ENCODE results near the gene PEX13.
A peak's percentile ranks its signal among the peaks of the same experiment; 100 is the strongest.
"Not testable (repeated sequence)": the region's sequence is repeated elsewhere in the genome, so short reads cannot be mapped to it uniquely, and the experiment has no call there.

The PEX13 gene

DNA sequence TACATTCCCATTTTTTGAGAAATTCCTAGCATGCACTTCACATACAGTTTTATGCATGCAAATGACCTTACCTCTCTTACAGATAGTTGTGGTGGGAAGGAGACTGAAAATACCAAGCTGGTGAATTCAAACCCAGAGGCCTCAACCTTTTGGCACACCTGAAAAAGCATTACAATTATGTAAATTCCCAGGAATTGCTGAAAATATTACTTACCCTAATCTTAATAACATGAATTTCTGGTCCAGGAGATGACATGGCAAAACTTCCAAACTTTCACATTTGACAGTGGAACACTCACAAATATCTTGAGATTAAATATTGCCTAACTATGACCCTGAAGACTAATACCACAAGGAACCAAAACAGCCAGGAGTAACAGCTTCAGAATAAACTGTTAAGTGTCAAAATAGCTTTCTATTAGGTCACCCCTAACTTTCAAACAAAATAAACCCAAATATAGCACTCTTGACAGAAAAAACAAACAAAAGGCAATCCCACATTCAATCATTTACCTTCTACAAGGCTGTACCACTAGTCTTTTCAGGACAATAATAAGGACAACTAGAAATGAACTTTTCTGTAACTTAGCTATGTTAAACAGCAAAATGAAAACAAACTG is 10.9 kb upstream of the PEX13 start:
- Histone ChIP-seq H3K27me3 (ENCODE audit: control insufficient read depth, insufficient read depth, low read length) (no peaks in the 10 kb centered on the region), H3K9me3 (ENCODE audit: control insufficient read depth, insufficient read depth, low read length) (no peaks in the 10 kb centered on the region), H3K4me1 (ENCODE audit: control insufficient read depth, insufficient read depth, low read length) (no peaks in the 10 kb centered on the region), H3K4me3 (ENCODE audit: low read length) (no peak overlapping the region), H3K27ac (ENCODE audit: low read length) (no peak overlapping the region), H3K36me3 (ENCODE audit: control insufficient read depth, insufficient read depth, low read length) (no peaks in the 10 kb centered on the region)
- DNase-seq (ENCODE audit: low read depth, low spot score): no peak

GRCh38 chr2:61009355-61009754 is 8.2 kb upstream of the PEX13 start:
- Histone ChIP-seq H3K4me1 (ENCODE audit: control insufficient read depth, insufficient read depth, low read length) (no peaks in the 10 kb centered on the region), H3K4me3 (ENCODE audit: low read length) (no peak overlapping the region), H3K27ac (ENCODE audit: low read length) (no peak overlapping the region), H3K27me3 (ENCODE audit: control insufficient read depth, insufficient read depth, low read length) (no peaks in the 10 kb centered on the region), H3K36me3 (ENCODE audit: control insufficient read depth, insufficient read depth, low read length) (no peaks in the 10 kb centered on the region), H3K9me3 (ENCODE audit: control insufficient read depth, insufficient read depth, low read length) (no peaks in the 10 kb centered on the region)
- no peak for DNase-seq (ENCODE audit: low read depth, low spot score)

- Histone ChIP-seq H3K9me3 (ENCODE audit: control insufficient read depth, insufficient read depth, low read length) (no peaks in the 10 kb centered on the region), H3K27me3 (ENCODE audit: control insufficient read depth, insufficient read depth, low read length) (no peaks in the 10 kb centered on the region), H3K4me1 (ENCODE audit: control insufficient read depth, insufficient read depth, low read length) (no peaks in the 10 kb centered on the region), H3K4me3 (ENCODE audit: low read length) (no peak overlapping the region), H3K36me3 (ENCODE audit: control insufficient read depth, insufficient read depth, low read length) (no peaks in the 10 kb centered on the region), H3K27ac (ENCODE audit: low read length) (no peak overlapping the region)
- DNase-seq (ENCODE audit: low read depth, low spot score): no peak
- no CpG with 5 or more reads among the region's 1 CpG for WGBS (ENCODE audit: insufficient coverage, insufficient read length)
Observed at GRCh38 chr2:61011678-61012077, 5.8 kb upstream of the PEX13 start.

GRCh38 chr2:61012303-61012702 is 5.2 kb upstream of the PEX13 start:
- DNase-seq (ENCODE audit: low read depth, low spot score): not testable (repeated sequence)

DNA sequence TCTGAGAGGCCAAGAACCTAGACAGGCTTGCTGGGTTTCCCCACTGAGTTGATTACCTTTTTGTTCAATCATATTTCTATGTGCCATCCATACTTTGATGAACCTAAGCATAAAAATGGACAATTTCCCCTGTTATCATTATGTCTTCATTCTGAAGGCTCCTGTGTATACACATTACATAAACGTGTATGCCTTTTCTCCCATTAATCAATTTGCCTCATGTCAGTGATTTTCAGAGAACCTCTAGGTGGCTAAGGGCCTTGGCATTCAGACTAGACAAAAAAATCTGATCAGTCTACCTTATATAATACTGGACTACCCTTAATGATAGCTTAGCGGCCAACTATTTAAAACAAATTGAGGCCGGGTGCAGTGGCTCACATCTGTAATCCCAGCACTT is 4.1 kb upstream of the PEX13 start:
- H3K27me3 ChIP-seq (ENCODE audit: control insufficient read depth, insufficient read depth, low read length): no peaks in the 10 kb centered on the region
- H3K4me1 ChIP-seq (ENCODE audit: control insufficient read depth, insufficient read depth, low read length): no peaks in the 10 kb centered on the region
- no peak overlapping the region for H3K4me3 ChIP-seq (ENCODE audit: low read length)
- H3K9me3 ChIP-seq (ENCODE audit: control insufficient read depth, insufficient read depth, low read length): no peaks in the 10 kb centered on the region
- WGBS (ENCODE audit: insufficient coverage, insufficient read length): no CpG with 5 or more reads among the region's 3 CpGs
- H3K27ac ChIP-seq (ENCODE audit: low read length): no peak overlapping the region
- H3K36me3 ChIP-seq (ENCODE audit: control insufficient read depth, insufficient read depth, low read length): no peaks in the 10 kb centered on the region
- DNase-seq (ENCODE audit: low read depth, low spot score): no peak

More at GRCh38 chr2:61012303-61012702, 5.2 kb upstream of the PEX13 start:
- not testable (repeated sequence) for H3K9me3 ChIP-seq (ENCODE audit: control insufficient read depth, insufficient read depth, low read length); H3K27me3 ChIP-seq (ENCODE audit: control insufficient read depth, insufficient read depth, low read length); H3K36me3 ChIP-seq (ENCODE audit: control insufficient read depth, insufficient read depth, low read length); H3K4me1 ChIP-seq (ENCODE audit: control insufficient read depth, insufficient read depth, low read length); H3K4me3 ChIP-seq (ENCODE audit: low read length); H3K27ac ChIP-seq (ENCODE audit: low read length)
- WGBS (ENCODE audit: insufficient coverage, insufficient read length): no CpG with 5 or more reads among the region's 2 CpGs

GRCh38 chr2:61014763-61015162 is 2.8 kb upstream of the PEX13 start:
- no peak overlapping the region for H3K27ac ChIP-seq (ENCODE audit: low read length)
- no peak for DNase-seq (ENCODE audit: low read depth, low spot score)
- WGBS (ENCODE audit: insufficient coverage, insufficient read length): no CpG with 5 or more reads among the region's 3 CpGs

GRCh38 chr2:61015976-61016375 is 1.5 kb upstream of the PEX13 start:
- Histone ChIP-seq H3K9me3 (ENCODE audit: control insufficient read depth, insufficient read depth, low read length) (no peaks in the 10 kb centered on the region), H3K27me3 (ENCODE audit: control insufficient read depth, insufficient read depth, low read length) (no peaks in the 10 kb centered on the region), H3K4me1 (ENCODE audit: control insufficient read depth, insufficient read depth, low read length) (no peaks in the 10 kb centered on the region), H3K4me3 (ENCODE audit: low read length) (no peak overlapping the region; the same call in 1 of the 2 replicates), H3K36me3 (ENCODE audit: control insufficient read depth, insufficient read depth, low read length) (no peaks in the 10 kb centered on the region), H3K27ac (ENCODE audit: low read length) (no peak overlapping the region)
- no peak for DNase-seq (ENCODE audit: low read depth, low spot score)
- no CpG with 5 or more reads among the region's 2 CpGs for WGBS (ENCODE audit: insufficient coverage, insufficient read length)

More at GRCh38 chr2:61014763-61015162, 2.8 kb upstream of the PEX13 start:
- no peaks in the 10 kb centered on the region for H3K27me3 ChIP-seq (ENCODE audit: control insufficient read depth, insufficient read depth, low read length)
- H3K4me1 ChIP-seq (ENCODE audit: control insufficient read depth, insufficient read depth, low read length): no peaks in the 10 kb centered on the region
- H3K9me3 ChIP-seq (ENCODE audit: control insufficient read depth, insufficient read depth, low read length): no peaks in the 10 kb centered on the region
- no peak overlapping the region for H3K4me3 ChIP-seq (ENCODE audit: low read length)
- no peaks in the 10 kb centered on the region for H3K36me3 ChIP-seq (ENCODE audit: control insufficient read depth, insufficient read depth, low read length)

DNA sequence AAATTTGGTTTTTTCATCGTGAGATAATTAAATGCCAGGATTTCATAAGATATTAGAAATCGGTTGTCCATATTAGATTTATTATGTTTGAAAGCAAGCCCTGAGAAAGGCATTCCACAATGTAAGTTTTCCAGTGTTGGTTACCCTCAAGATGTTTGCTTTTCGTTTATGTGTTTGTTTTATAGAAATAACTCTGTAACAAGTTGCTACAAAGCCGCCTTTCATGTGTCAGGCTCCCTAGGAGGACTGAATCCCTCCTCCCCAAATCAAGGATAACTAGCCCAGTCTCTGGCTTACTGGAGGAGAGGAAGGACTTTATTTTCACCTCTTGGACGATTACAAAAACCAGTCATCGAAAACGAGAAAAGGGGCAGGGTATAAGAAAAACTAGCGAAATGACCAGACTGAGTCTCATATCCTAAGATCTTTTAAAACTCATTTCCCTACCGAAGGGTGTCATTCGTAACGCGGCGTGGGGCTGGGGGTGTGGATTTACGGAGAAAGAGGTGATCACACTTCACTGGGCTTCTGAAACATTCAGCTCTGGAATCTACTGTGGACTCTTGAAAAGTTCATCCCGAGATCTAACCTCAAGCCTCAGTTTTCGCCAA is 1.0 kb upstream of the PEX13 start:
- no CpG with 5 or more reads among the region's 16 CpGs for WGBS (ENCODE audit: insufficient coverage, insufficient read length)
- Histone ChIP-seq H3K4me3 (ENCODE audit: low read length) (peak overlapping the region; percentile 77), H3K4me1 (ENCODE audit: control insufficient read depth, insufficient read depth, low read length) (no peaks in the 10 kb centered on the region), H3K36me3 (ENCODE audit: control insufficient read depth, insufficient read depth, low read length) (no peaks in the 10 kb centered on the region), H3K9me3 (ENCODE audit: control insufficient read depth, insufficient read depth, low read length) (no peaks in the 10 kb centered on the region), H3K27me3 (ENCODE audit: control insufficient read depth, insufficient read depth, low read length) (no peaks in the 10 kb centered on the region), H3K27ac (ENCODE audit: low read length) (peak overlapping the region; percentile 28)
- DNase-seq (ENCODE audit: low read depth, low spot score): no peak

- Histone ChIP-seq H3K27ac (ENCODE audit: low read length) (peak overlapping the region; percentile 28), H3K27me3 (ENCODE audit: control insufficient read depth, insufficient read depth, low read length) (no peaks in the 10 kb centered on the region), H3K4me3 (ENCODE audit: low read length) (peak overlapping the region; percentile 77), H3K9me3 (ENCODE audit: control insufficient read depth, insufficient read depth, low read length) (no peaks in the 10 kb centered on the region), H3K4me1 (ENCODE audit: control insufficient read depth, insufficient read depth, low read length) (no peaks in the 10 kb centered on the region), H3K36me3 (ENCODE audit: control insufficient read depth, insufficient read depth, low read length) (no peaks in the 10 kb centered on the region)
- DNase-seq (ENCODE audit: low read depth, low spot score): peak; percentile 54
- WGBS (ENCODE audit: insufficient coverage, insufficient read length): no CpG with 5 or more reads among the region's 27 CpGs
Observed at GRCh38 chr2:61017003-61017555, 441 bp upstream of the PEX13 start.

- H3K36me3 ChIP-seq (ENCODE audit: control insufficient read depth, insufficient read depth, low read length): no peaks in the 10 kb centered on the region
- no peak for DNase-seq (ENCODE audit: low read depth, low spot score)
- H3K4me3 ChIP-seq (ENCODE audit: low read length): peak overlapping the region; percentile 77; the same call in 1 of the 2 replicates
- no peaks in the 10 kb centered on the region for H3K27me3 ChIP-seq (ENCODE audit: control insufficient read depth, insufficient read depth, low read length)
- H3K9me3 ChIP-seq (ENCODE audit: control insufficient read depth, insufficient read depth, low read length): no peaks in the 10 kb centered on the region
- no peak overlapping the region for H3K27ac ChIP-seq (ENCODE audit: low read length)
- H3K4me1 ChIP-seq (ENCODE audit: control insufficient read depth, insufficient read depth, low read length): no peaks in the 10 kb centered on the region
- no CpG with 5 or more reads among the region's 7 CpGs for WGBS (ENCODE audit: insufficient coverage, insufficient read length)
Observed at GRCh38 chr2:61018318-61018755, 817 bp downstream of the PEX13 start.

DNA sequence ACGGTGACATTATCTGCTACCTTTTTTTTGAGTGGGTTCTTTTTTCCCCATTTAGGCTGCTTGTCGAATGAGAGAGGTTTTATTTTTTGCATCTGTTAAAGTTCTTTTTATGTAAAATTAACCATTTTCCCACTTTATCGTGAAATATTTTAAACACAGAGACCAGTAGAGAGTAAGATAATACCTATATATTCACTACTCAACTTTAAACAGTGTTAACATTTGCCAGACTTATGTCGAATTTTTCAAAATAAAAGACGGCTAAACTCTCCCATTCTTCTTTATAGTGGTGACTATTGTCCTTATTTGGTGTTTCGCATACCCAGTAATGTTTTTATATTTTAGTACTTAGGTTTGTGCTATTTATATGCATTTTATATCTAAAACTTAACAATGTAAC is 1.3 kb downstream of the PEX13 start:
- no peaks in the 10 kb centered on the region for H3K4me1 ChIP-seq (ENCODE audit: control insufficient read depth, insufficient read depth, low read length)
- no peak overlapping the region for H3K4me3 ChIP-seq (ENCODE audit: low read length)
- H3K27me3 ChIP-seq (ENCODE audit: control insufficient read depth, insufficient read depth, low read length): no peaks in the 10 kb centered on the region
- H3K36me3 ChIP-seq (ENCODE audit: control insufficient read depth, insufficient read depth, low read length): no peaks in the 10 kb centered on the region
- H3K9me3 ChIP-seq (ENCODE audit: control insufficient read depth, insufficient read depth, low read length): no peaks in the 10 kb centered on the region
- H3K27ac ChIP-seq (ENCODE audit: low read length): no peak overlapping the region
- WGBS (ENCODE audit: insufficient coverage, insufficient read length): no CpG with 5 or more reads among the region's 6 CpGs
- DNase-seq (ENCODE audit: low read depth, low spot score): no peak

Data from iPS DF 6.9 (cell line).